GM23338 (cell line): ENCODE measurements around the gene SMARCA2.

Experiments used
- CREB1 ChIP-seq: fragments of 250-450 bp; sonication (Bioruptor Pico); IDR thresholded peaks from 2 replicates; pipeline ENCODE4 v1.5.0; 2020; ENCODE audit warnings: low read depth, mild to moderate bottlenecking, moderate library complexity
- CTCF ChIP-seq, 2 experiments: fragments of 200-600 bp in 1 of 2; sonication (generic) in 1 of 2; conservative IDR thresholded peaks; 2 replicates each; pipeline versions ENCODE4 v1.5.1 to v1.6.1; 2016 to 2017; ENCODE audit warnings: antibody characterized with exemption in 2 of 2, low read depth in 2 of 2, mild to moderate bottlenecking in 2 of 2, moderate library complexity in 1 of 2
- ETS1 ChIP-seq: IDR thresholded peaks from 2 replicates; pipeline ENCODE4 v1.6.1; 2016; ENCODE audit warnings: antibody characterized with exemption
- EZH2 ChIP-seq: fragments of 200-600 bp; sonication (generic); IDR thresholded peaks from one replicate; pipeline ENCODE4 v1.8.0; 2017; ENCODE audit warnings: antibody characterized with exemption, mild to moderate bottlenecking, low read depth; ENCODE audit not compliant: unreplicated experiment
- EZH2phosphoT487 ChIP-seq: fragments of 200-600 bp; sonication (generic); IDR thresholded peaks from one replicate; pipeline ENCODE4 v1.8.1; 2018; ENCODE audit warnings: antibody characterized with exemption; ENCODE audit not compliant: unreplicated experiment
- JUNB ChIP-seq: IDR thresholded peaks from one replicate; pipeline ENCODE4 v1.6.1; 2016; ENCODE audit warnings: antibody characterized with exemption; ENCODE audit not compliant: unreplicated experiment
- NANOG ChIP-seq: IDR thresholded peaks from 2 replicates; pipeline ENCODE4 v1.6.1; 2016; ENCODE audit warnings: antibody characterized with exemption, borderline replicate concordance
- POLR2AphosphoS5 ChIP-seq: IDR thresholded peaks from 2 replicates; pipeline ENCODE4 v1.6.1; 2016; ENCODE audit warnings: antibody characterized with exemption, low read depth
- REST ChIP-seq: IDR thresholded peaks from one replicate; pipeline ENCODE4 v1.6.1; 2018; ENCODE audit warnings: antibody characterized with exemption; ENCODE audit not compliant: unreplicated experiment
- STAT1 ChIP-seq: IDR thresholded peaks from one replicate; pipeline ENCODE4 v1.6.1; 2016; ENCODE audit warnings: antibody characterized with exemption; ENCODE audit not compliant: unreplicated experiment
- ZNF114 ChIP-seq: fragments of 250-450 bp; sonication (Bioruptor Pico); IDR thresholded peaks from 2 replicates; pipeline ENCODE4 v1.5.0; 2020; ENCODE audit warnings: mild to moderate bottlenecking, moderate library complexity
- ZNF331 ChIP-seq: fragments of 250-450 bp; sonication (Bioruptor Pico); IDR thresholded peaks from 2 replicates; pipeline ENCODE4 v1.5.0; 2020; ENCODE audit warnings: low read depth, mild to moderate bottlenecking, moderate library complexity

- TF ChIP-seq EZH2 (no peak), CTCF (conservative IDR thresholded peaks at IDR 0.05; ENCODE audit: low read depth in 2 of 2) (no peak), POLR2AphosphoS5 (no peak), CREB1 (CRISPR knock-in tag) (no peak), REST (no peak), ZNF114 (CRISPR knock-in tag) (no peak), JUNB (no peak), STAT1 (no peak), EZH2phosphoT487 (no peak), ETS1 (no peak), NANOG (no peak), ZNF331 (CRISPR knock-in tag) (no peak)
Observed at GRCh38 chr9:2117527-2117926, 102.4 kb downstream of the SMARCA2 start.
